Activated B cell treated with CpG ODN at 0.5 μM for 24 hours (primary cell): Measurements from ENCODE around the gene GPR62. TPM values are rescaled to one million over a fixed set of nuclear protein-coding genes. Genes with fewer than 3 reads are reported as not detected.

Source experiments
- ATAC-seq: fragments of 200-7000 bp; cut with Tn5 transposase; one replicate; pipeline ENCODE4 v1.10.0; 2021; ENCODE audit warnings: low read depth, mild to moderate bottlenecking, moderate library complexity
- CTCF ChIA-PET: fragments of 350-600 bp; sonication (Branson Sonifier 250); formaldehyde crosslinking; loops from one replicate; lab custom pipeline; 2021; ENCODE audit warnings: antibody characterized with exemption; lab: Charles Lee
- POLR2A ChIA-PET: fragments of 350-600 bp; sonication (Branson Sonifier 250); formaldehyde crosslinking; loops from one replicate; lab custom pipeline; 2021; ENCODE audit warnings: antibody characterized with exemption; lab: Charles Lee
- DNase-seq: peaks from one replicate; pipeline ENCODE4 v3.0.0; 2022
- H3K27ac Mint-ChIP-seq: one replicate; pipeline ENCODE4 v1.8.0; 2020; ENCODE audit warnings: mixed read lengths
- H3K27me3 Mint-ChIP-seq: one replicate; pipeline ENCODE4 v1.8.0; 2021; ENCODE audit warnings: mixed read lengths
- H3K36me3 Mint-ChIP-seq: one replicate; pipeline ENCODE4 v1.8.0; 2021; ENCODE audit warnings: low read depth, mixed read lengths
- H3K4me1 Mint-ChIP-seq: one replicate; pipeline ENCODE4 v1.8.0; 2021; ENCODE audit warnings: mixed read lengths
- H3K4me3 Mint-ChIP-seq: one replicate; pipeline ENCODE4 v1.8.0; 2020; ENCODE audit warnings: mild to moderate bottlenecking, mixed read lengths
- H3K9me3 Mint-ChIP-seq: one replicate; pipeline ENCODE4 v1.8.0; 2020; ENCODE audit warnings: mixed read lengths
- intact Hi-C: fragments of 100-400 bp; cut with micrococcal nuclease; formaldehyde crosslinking; loops from one replicate; pipeline ENCODE4 v1.15.1; 2024
- total RNA-seq: library from RNA; stranded (reverse); gene quantifications from 2 replicates; pipeline ENCODE4 v1.2.3, GENCODE V29; 2022
- TF ChIP-seq, protein P1 (sequence below): fragments of 200-600 bp; IDR thresholded peaks from one replicate; pipeline ENCODE4 v1.8.0; 2022; ENCODE audit warnings: antibody characterized with exemption, mild to moderate bottlenecking

The GPR62 gene
- total RNA-seq, 1 donor from 2014 or later, result not detected

DNA sequence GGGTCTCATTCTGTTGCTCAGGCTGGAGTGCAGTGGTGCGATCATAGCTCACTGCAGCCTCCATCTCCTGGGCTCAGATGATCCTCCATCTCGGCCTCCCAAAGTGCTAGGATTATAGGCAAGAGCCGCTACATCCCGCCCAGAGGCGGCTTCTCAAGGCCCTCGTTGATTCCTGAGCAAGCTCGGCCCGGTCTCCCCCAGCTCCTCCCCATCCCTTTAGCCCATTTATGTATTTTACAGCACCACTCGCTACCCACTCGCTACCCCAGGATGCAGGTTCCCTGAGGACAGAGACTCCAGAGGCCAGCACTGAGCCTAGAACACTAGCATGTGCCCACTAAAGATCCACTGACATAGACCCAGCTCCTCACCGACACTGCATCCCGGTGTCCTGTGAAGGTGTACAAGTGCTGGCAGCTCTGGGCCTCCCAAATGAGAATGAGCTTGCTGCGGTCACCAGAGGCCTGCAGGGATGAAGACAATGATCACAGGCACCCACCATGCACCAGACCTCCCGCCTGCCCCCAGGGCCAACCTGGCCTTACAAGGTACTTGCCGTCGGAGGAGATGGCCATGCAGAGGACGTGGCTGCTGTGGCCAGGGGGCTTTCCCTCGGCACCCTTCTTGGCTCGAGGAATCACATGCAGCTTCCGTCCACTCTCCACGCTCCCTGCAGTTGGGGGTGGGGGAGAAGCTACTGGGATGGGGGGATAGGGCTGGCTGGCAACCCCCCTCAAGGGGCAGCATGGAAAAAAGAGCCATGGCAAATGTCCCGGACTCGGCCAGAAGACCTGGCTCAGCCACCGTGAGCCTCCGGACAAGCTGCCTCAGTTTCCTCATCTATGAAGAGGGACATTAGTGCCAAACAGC lies 19.1 kb upstream of the GPR62 start:
- TF ChIP-seq, protein P1, sequence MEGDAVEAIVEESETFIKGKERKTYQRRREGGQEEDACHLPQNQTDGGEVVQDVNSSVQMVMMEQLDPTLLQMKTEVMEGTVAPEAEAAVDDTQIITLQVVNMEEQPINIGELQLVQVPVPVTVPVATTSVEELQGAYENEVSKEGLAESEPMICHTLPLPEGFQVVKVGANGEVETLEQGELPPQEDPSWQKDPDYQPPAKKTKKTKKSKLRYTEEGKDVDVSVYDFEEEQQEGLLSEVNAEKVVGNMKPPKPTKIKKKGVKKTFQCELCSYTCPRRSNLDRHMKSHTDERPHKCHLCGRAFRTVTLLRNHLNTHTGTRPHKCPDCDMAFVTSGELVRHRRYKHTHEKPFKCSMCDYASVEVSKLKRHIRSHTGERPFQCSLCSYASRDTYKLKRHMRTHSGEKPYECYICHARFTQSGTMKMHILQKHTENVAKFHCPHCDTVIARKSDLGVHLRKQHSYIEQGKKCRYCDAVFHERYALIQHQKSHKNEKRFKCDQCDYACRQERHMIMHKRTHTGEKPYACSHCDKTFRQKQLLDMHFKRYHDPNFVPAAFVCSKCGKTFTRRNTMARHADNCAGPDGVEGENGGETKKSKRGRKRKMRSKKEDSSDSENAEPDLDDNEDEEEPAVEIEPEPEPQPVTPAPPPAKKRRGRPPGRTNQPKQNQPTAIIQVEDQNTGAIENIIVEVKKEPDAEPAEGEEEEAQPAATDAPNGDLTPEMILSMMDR, result no peak

DNA sequence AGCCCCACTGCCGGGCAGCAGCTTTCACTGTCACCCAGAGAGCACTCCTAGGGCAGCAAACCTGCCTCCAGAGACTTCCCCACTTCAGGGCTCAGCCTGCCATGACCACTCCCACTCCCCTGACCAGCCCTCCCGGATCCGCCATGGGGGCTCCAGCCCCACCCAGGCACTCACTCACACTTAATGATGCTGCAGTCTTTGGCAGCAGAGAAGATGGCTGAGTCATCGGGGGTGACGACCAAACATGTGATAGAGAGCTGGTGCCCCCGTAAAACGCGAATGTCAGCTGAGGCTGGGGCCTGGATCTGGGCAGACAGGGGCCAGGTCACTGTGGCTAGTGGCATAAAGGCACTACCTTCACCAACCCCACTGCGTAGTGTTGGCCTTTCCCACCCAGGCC lies 18.2 kb upstream of the GPR62 start:
- DNase-seq (no peak), ATAC-seq (no peak)
- peaks cover 27% of the 10 kb centered on the region for H3K4me1 Mint-ChIP-seq
- peaks cover 75% of the 10 kb centered on the region for H3K36me3 Mint-ChIP-seq
- no peak overlapping the region for H3K4me3 Mint-ChIP-seq
- H3K9me3 Mint-ChIP-seq, result no peaks in the 10 kb centered on the region
- H3K27ac Mint-ChIP-seq, result no peak overlapping the region
- TF ChIP-seq, protein P1, result no peak
- CTCF ChIA-PET, result interaction anchor here (1.3 kb wide), 1 partner anchor 208 kb away, joined by 3 read pairs; no protein-coding TSS in a partner anchor
- no peaks in the 10 kb centered on the region for H3K27me3 Mint-ChIP-seq
- intact Hi-C loops, result no loop called here
- POLR2A ChIA-PET, result interaction anchor here (0.5 kb wide), 1 partner anchor 437 kb away, joined by 11 read pairs; the partner anchor contains the start of gene DCAF1

More for the DNA sequence above, 19.1 kb upstream of the GPR62 start:
- ATAC-seq (no peak), DNase-seq (peak; percentile 12)
- peaks cover 22% of the 10 kb centered on the region for H3K4me1 Mint-ChIP-seq
- peaks cover 80% of the 10 kb centered on the region for H3K36me3 Mint-ChIP-seq
- POLR2A ChIA-PET, result interaction anchor here (0.5 kb wide), 1 partner anchor 436 kb away, joined by 11 read pairs; the partner anchor contains the start of gene DCAF1
- intact Hi-C loops, result no loop called here
- CTCF ChIA-PET, result interaction anchor here (1.3 kb wide), 1 partner anchor 209 kb away, joined by 3 read pairs; no protein-coding TSS in a partner anchor
- H3K27ac Mint-ChIP-seq, result no peak overlapping the region
- no peaks in the 10 kb centered on the region for H3K27me3 Mint-ChIP-seq
- H3K9me3 Mint-ChIP-seq, result no peaks in the 10 kb centered on the region
- no peak overlapping the region for H3K4me3 Mint-ChIP-seq

DNA sequence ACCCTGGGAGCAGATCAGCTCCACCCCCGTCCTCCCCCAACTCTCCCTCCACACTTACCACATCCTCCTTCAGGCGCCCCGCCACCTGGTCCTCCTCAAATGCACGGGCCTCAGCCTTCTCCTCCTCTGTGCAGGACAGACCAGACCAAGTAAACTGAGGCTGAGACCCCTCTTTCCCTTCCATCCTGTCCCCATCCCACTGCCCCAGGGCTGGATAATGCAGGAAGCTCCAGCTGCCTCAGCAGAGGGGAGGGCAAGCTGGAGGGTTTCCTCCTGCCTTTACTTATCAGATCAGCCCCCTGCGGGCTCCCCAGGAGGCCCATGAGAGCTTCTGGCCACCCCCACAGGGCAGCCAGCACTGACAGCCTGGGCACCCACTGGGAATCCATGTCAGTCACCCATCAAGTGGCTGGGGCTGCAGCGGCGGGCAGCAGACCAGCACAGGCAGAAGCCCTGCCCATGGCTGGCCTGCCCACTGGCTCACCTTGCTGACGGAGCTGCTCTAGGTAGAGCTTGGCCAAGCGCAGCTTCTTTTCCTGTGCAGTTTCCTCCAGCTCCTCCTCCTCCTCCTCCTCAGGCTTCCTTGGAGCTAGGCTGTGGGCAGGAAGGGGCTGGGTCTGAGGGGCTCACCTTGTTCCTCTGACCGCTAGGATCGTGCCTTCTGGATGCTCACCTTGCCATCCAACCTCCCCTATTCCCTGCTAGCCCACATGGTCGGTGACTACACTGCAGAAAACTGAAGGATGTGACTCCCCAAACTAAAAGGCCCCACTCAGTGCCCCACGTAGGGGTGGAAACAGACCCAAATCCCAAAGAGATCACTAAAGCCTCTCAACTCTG lies 17.4 kb upstream of the GPR62 start:
- no peak for ATAC-seq
- H3K36me3 Mint-ChIP-seq, result peaks cover 68% of the 10 kb centered on the region
- POLR2A ChIA-PET, result no interaction called here
- no peaks in the 10 kb centered on the region for H3K9me3 Mint-ChIP-seq
- H3K27me3 Mint-ChIP-seq, result no peaks in the 10 kb centered on the region
- H3K27ac Mint-ChIP-seq, result no peak overlapping the region
- peak; percentile 12 for DNase-seq
- H3K4me1 Mint-ChIP-seq, result peaks cover 34% of the 10 kb centered on the region
- CTCF ChIA-PET, result no interaction called here
- H3K4me3 Mint-ChIP-seq, result no peak overlapping the region
- intact Hi-C loops, result no loop called here
- TF ChIP-seq, protein P1, result no peak

GRCh38 chr3:51938780-51939425 lies 16.3 kb upstream of the GPR62 start:
- DNase-seq, result peak; percentile 8
- TF ChIP-seq, protein P1, result no peak
- ATAC-seq, result no peak
- Mint-ChIP-seq H3K4me1 (peaks cover 38% of the 10 kb centered on the region), H3K36me3 (peaks cover 58% of the 10 kb centered on the region), H3K9me3 (no peaks in the 10 kb centered on the region), H3K27ac (no peak overlapping the region), H3K27me3 (no peaks in the 10 kb centered on the region), H3K4me3 (peak overlapping the region; percentile 2)
- ChIA-PET CTCF (no interaction called here), POLR2A (no interaction called here)
- intact Hi-C loops, result no loop called here
